ENCODE results near the gene LRMDA.

DNA sequence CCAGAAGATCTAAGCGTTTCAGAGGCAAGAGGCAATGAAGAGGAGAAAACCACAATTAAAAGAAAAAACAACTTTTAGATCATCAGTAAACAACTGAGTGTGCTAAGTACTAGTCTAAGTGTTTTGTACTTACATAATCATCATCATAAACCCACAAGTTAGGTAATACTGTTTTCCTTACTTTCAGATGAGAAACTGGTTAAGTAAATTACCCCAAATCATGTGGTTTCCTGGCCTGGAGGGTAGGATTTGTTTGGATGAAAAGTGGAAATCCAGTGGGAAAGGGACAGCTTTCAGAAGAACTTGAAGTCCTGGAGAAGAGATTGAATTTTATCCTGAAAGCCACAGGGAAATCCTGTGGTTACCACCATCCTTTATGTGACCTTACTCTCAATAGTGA, 463.3 kb downstream of the LRMDA start:
- TF ChIP-seq, protein P1, sequence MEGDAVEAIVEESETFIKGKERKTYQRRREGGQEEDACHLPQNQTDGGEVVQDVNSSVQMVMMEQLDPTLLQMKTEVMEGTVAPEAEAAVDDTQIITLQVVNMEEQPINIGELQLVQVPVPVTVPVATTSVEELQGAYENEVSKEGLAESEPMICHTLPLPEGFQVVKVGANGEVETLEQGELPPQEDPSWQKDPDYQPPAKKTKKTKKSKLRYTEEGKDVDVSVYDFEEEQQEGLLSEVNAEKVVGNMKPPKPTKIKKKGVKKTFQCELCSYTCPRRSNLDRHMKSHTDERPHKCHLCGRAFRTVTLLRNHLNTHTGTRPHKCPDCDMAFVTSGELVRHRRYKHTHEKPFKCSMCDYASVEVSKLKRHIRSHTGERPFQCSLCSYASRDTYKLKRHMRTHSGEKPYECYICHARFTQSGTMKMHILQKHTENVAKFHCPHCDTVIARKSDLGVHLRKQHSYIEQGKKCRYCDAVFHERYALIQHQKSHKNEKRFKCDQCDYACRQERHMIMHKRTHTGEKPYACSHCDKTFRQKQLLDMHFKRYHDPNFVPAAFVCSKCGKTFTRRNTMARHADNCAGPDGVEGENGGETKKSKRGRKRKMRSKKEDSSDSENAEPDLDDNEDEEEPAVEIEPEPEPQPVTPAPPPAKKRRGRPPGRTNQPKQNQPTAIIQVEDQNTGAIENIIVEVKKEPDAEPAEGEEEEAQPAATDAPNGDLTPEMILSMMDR (IDR thresholded peaks at IDR 0.05): no peak
- TF ChIP-seq POLR2AphosphoS5 (IDR thresholded peaks at IDR 0.05) (no peak), EP300 (IDR thresholded peaks at IDR 0.05; ENCODE audit: low read depth) (no peak)

Data from transverse colon (tissue), 4 donors.